GM21529 (cell line): ENCODE results near the gene FBXL17.
"Not testable (repeated sequence)": the region's sequence is repeated elsewhere in the genome, so short reads cannot be mapped to it uniquely, and the experiment has no call there.

ENCODE experiments used
- ATAC-seq: cut with Tn5 transposase; IDR thresholded peaks from one replicate; pipeline ENCODE4 v1.9.1; 2021; ENCODE audit not compliant: unreplicated experiment

FBXL17 gene

GRCh38 chr5:108171759-108172158, 210.1 kb downstream of the FBXL17 start:
- ATAC-seq, result no peak

- no peak for ATAC-seq
These were observed 213.0 kb downstream of the FBXL17 start for GRCh38 chr5:108168915-108169314.

GRCh38 chr5:108167174-108167573, 214.7 kb downstream of the FBXL17 start:
- ATAC-seq, result no peak

- ATAC-seq, result no peak
These were observed 217.3 kb downstream of the FBXL17 start for GRCh38 chr5:108164574-108164973.

GRCh38 chr5:108152854-108153253, 229.0 kb downstream of the FBXL17 start:
- ATAC-seq, result not testable (repeated sequence)

DNA sequence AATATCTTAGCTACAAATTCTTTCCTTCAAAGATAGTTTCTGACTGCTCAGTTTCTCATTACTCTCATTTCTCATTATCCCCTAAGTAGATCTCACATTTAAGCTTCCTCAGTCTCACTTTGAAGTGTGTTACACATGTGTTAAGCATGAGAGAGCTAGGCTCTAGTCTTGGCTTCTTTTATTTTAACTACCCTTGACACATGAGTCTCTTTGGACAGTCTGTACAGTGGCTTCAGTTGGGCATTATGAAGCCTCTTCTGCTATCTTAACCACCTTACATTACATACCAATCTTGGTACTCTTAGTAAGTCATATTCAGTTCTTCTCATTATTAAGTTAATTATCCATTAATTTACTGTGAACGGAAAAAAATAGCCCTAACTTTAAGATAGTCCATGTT, 232.5 kb downstream of the FBXL17 start:
- ATAC-seq, result no peak

- peak; percentile 76 for ATAC-seq
These were observed 233.2 kb downstream of the FBXL17 start for GRCh38 chr5:108148715-108149139.

GRCh38 chr5:108146222-108146621, 235.7 kb downstream of the FBXL17 start:
- no peak for ATAC-seq

DNA sequence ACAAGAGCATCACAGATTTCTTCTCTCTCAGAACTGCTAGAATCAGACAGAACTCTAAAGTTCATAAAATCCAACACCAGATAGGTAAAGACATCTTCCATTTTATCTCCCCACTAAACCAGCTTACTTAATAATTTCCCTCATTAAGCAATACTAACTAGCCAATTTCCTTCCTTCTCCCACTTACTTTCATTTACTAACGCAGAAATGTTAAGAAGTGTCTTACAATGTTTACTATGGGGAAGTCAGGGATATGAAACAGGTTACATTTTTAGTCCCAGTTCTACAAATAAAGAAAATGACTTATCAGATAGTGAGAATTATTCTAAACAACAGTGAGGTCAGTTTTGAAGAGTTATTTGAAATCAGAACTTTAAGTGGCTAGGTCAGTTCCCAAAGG, 236.5 kb downstream of the FBXL17 start:
- no peak for ATAC-seq

DNA sequence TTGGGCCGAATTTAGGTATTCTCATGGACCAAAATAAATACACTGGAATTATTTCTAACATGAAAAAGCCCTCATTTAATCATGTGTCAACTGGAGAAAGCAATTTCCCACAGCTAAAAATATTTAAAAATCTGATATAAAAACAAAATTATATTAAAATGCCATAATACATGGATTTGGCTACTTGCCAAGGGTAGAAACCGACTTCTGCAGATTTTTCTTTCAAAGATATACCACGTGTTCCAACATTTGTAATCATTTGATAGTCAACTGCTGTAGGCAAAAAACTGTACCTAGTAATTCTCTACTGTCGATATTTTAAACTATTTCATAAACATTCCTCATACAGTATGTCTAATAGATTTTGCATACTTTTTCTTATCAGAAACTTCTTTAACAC, 237.6 kb downstream of the FBXL17 start:
- no peak for ATAC-seq

GRCh38 chr5:108143581-108143980, 238.3 kb downstream of the FBXL17 start:
- ATAC-seq, result no peak

DNA sequence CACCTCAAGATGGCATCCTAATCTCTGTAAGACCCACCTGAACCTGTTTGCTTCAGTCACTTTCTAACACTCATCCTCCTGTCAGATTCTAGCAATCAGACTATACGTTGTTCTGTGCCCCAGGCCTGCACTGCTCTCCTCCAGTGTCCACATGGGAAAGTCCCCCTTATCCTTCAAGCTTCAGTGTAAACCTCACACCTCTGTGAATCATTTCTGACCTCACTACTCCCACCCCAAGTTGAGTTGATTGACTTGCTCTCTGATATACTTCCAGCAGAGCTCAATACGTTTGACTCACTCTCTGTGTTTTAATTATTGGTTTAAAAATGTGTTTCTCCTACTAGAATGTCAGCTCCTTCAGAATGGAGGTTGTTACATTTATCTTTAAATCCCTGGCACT, 240.2 kb downstream of the FBXL17 start:
- ATAC-seq, result no peak

DNA sequence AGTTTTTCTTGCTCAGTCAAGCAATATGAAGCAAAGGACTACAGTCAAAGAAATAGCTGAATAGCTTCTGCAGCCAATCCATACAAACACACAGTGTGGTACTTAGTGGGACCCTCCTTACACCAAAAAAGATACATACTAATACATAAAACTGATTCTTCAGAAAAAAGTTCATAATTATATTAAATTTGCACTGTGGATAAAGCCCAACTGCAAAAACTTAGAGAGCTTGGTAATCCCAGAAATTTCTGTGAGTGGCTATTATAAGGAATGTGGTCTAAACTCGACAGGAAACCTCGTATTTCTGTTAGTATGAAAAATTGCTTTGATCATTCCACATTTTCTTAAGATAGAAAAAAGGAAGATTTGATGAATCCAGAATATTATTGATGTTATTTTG, 245.4 kb downstream of the FBXL17 start:
- no peak for ATAC-seq

DNA sequence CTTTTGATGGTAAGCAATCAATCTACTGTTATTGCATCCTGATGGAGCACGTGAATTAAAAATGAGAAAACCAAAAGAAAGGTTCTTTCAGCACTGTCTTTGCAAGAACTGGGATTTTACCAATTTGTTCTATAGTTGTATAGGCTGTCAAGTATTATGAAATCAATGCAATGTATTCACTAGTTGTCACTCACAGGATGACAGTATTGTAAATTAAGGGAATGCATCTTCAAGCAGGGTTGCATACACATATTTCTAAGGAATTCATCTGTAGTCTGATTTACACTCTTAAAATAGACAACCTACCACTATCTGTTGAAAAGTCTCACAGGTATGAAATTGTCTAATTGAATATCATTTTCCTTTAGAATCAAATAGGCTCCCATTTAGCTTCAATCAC, 252.8 kb downstream of the FBXL17 start:
- no peak for ATAC-seq

DNA sequence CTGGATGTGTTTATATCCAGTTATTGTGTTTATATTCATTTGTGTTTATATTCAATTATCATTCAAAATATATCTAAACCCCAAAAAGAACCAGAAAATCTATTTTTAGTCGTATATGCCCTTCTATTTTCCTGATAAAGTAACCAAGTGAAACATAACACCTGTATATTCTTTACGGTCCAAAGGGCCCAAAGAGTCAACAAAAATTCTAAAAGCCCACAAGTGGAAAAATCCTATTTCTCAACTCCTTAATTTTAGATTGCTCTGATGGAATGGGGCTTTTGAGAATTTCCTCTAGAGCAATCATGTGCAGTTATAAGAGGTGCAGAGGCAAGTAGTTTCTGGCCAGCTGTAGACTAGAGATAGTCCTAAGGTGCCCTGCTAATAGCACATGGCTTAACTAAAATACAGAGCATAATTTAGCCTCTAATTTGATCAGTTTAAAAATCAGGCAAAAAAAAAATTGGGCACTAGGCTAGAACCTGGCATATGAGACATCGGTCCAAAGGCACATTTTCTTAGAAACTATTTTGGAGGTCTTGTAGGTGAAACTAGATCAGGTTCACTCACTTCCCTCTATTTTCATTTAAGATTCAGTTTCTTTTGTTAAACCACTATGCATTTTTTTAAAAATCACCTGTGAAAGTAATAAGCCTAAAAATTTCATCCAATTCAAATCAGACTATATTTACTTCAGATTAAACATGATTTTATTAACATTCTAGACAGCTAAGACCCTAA, 256.0 kb downstream of the FBXL17 start:
- ATAC-seq, result no peak

- ATAC-seq, result no peak
These were observed 257.3 kb downstream of the FBXL17 start for GRCh38 chr5:108124596-108124995.

DNA sequence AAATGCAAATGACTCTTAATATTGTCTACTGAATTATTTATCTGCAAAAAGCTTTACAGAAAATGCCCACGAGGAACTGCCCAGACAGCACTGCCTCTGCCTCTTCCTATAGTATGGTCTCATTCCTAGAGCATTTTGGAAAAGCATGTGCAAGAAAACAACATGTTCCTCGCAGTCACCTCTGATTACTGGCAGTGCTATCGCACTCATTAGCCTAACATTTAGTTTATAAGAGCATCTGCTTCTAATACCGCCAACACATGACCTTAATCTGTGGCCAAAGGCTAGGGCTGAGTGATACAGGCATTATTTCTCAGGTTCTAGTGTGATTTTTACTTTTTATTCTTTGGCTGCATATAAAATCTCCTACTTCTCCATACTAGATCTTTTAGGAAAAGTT, 259.2 kb downstream of the FBXL17 start:
- no peak for ATAC-seq

DNA sequence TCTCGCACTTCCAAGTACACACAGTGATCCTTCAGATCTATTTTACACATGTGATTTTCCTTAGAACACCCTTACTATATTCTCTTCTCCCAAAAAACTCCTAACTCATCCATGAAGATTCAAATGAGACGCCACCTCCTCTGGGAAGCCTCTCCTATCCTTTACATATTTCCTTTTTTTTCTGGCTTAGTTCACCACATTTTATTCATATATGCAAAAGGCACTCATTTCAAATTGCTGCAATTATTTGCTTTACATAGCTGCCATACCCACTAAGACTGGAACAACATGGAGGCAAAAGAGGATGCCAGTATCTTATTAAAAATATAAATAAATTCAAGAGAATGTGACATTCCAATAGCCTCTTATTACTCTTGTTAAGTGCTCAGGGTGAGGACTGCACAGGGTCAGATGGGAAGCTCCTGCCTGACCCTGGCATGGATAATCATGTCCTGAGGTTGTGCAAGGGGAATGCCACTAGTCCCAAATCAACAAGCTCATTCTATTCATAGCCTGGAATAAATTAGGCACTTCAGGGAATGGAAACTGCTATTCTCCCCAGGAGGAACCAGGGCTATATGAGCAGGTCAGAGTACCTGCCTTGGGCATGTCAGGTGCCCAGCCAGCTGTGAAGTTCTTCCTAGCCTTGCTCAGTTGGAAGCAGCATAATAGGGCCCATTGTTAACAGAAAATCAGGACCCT, 262.9 kb downstream of the FBXL17 start:
- no peak for ATAC-seq

DNA sequence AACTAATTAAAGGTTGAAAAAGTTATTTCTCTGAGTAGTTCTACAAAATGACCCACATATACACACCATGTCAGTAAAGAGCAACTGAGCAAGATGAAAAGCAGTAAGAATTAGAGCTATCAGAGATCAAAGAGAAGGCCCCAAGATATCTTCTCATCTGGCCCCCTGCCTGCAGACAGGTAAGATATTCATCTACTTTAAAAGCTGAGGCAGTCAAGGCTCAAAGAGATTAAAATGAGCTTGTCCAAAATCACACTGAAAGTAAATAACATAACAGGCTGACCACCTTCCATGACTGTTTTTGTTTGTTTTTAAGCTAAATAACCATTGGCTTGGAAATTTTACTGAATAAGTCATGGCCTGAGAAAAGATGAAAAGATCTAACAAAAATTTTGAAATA, 266.2 kb downstream of the FBXL17 start:
- no peak for ATAC-seq

DNA sequence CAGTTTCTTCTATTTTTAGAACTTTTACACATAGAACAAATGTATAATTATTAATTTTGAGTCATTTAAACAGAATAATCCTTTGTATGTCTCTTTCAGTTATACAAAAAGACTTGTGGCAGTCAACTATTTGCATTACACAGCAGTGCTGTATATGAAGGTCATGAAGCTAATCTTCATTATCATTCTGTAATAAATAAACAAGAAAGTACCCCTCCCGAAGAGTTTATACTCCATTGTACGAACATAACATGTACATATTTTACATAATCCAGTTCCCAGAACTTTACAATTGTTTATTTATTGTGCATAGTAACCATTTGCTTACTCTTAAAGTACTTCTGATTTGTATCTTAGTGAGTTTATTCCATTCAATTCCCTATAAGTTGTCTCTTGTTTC, 267.9 kb downstream of the FBXL17 start:
- ATAC-seq, result no peak

GRCh38 chr5:108111736-108112135, 270.2 kb downstream of the FBXL17 start:
- no peak for ATAC-seq

- ATAC-seq, result no peak
These were observed 272.8 kb downstream of the FBXL17 start for GRCh38 chr5:108109059-108109458.

DNA sequence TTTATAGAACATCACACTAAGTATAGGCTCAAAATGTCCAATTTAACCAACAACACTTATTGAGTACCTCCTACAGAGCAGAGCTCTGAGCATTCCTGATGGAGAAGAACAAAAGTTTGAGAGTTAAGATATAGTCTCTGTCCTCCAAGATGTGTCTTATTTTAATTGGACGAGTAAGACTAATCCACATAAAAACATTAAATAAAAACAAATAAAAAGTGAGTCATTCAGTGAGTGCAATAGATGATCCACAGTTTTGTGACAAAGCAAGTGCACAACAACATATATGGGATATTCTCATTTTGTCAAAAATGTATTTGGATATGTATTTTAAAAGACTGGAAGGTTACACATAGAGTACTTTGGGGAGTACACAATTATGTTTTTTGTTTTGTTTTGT, 277.4 kb downstream of the FBXL17 start:
- no peak for ATAC-seq
